HFFc6 (cell line): Measurements from ENCODE around the gene THOP1. TPM values are rescaled to one million over a fixed set of nuclear protein-coding genes. Genes with fewer than 3 reads are reported as not detected.

Experiments used
- DNase-seq: peaks from one replicate; pipeline ENCODE4 v3.0.0-alpha.2; 2018
- H3K27ac Mint-ChIP-seq: 2 replicates; pipeline ENCODE4 v1.8.0; 2020; ENCODE audit warnings: mild to moderate bottlenecking, mixed read lengths
- H3K27me3 Mint-ChIP-seq: 2 replicates; pipeline ENCODE4 v1.8.0; 2021; ENCODE audit warnings: mild to moderate bottlenecking, moderate library complexity, mixed read lengths; ENCODE audit not compliant: insufficient read depth
- H3K36me3 Mint-ChIP-seq: 2 replicates; pipeline ENCODE4 v1.8.0; 2021; ENCODE audit warnings: low read depth, mixed read lengths
- H3K4me1 Mint-ChIP-seq: 2 replicates; pipeline ENCODE4 v1.8.0; 2020; ENCODE audit warnings: low read depth, mixed read lengths
- H3K4me3 Mint-ChIP-seq: 2 replicates; pipeline ENCODE4 v1.8.0; 2020; ENCODE audit warnings: mild to moderate bottlenecking, moderate library complexity, mixed read lengths
- H3K9me3 Mint-ChIP-seq: 2 replicates; pipeline ENCODE4 v1.8.0; 2020; ENCODE audit warnings: mild to moderate bottlenecking, mixed read lengths
- CTCF ChIP-seq: fragments of 200-600 bp; sonication (generic); IDR thresholded peaks from 2 replicates; pipeline ENCODE4 v1.5.0; 2021; ENCODE audit warnings: antibody characterized with exemption, mild to moderate bottlenecking
- total RNA-seq, 6 experiments: library from RNA; stranded (reverse); fragmentation: NEBNext Ultra II Directional; extraction: Animal tissue kit (Norgen Biotek cat#: 25700); gene quantifications; 2 replicates in 1 of 6; 3 replicates in 5 of 6; pipeline ENCODE4 v1.2.3, GENCODE V29; 2021

The THOP1 gene
- total RNA-seq, 6 experiments from 2014 or later = 83.7 to 114 (median 94.3) TPM

GRCh38 chr19:2759362-2759761, 25.9 kb upstream of the THOP1 start:
- H3K27me3 Mint-ChIP-seq = no peaks in the 10 kb centered on the region
- H3K4me3 Mint-ChIP-seq = no peak overlapping the region
- H3K9me3 Mint-ChIP-seq = no peaks in the 10 kb centered on the region
- DNase-seq = no peak
- H3K4me1 Mint-ChIP-seq = no peaks in the 10 kb centered on the region
- H3K27ac Mint-ChIP-seq = no peak overlapping the region
- TF ChIP-seq CTCF = no peak
- H3K36me3 Mint-ChIP-seq = 0 out of 2 replicates have a peak, but pooled peaks cover 14% of the 10 kb centered on the region

GRCh38 chr19:2759965-2760364, 25.3 kb upstream of the THOP1 start:
- no peaks in the 10 kb centered on the region for H3K9me3 Mint-ChIP-seq
- no peaks in the 10 kb centered on the region for H3K4me1 Mint-ChIP-seq
- H3K4me3 Mint-ChIP-seq = no peak overlapping the region
- H3K27ac Mint-ChIP-seq = no peak overlapping the region
- 0 out of 2 replicates have a peak, but pooled peaks cover 14% of the 10 kb centered on the region for H3K36me3 Mint-ChIP-seq
- no peak for TF ChIP-seq CTCF
- DNase-seq = no peak
- no peaks in the 10 kb centered on the region for H3K27me3 Mint-ChIP-seq

- Mint-ChIP-seq H3K27ac (no peak overlapping the region), H3K9me3 (no peaks in the 10 kb centered on the region), H3K4me1 (no peaks in the 10 kb centered on the region), H3K27me3 (no peaks in the 10 kb centered on the region), H3K4me3 (no peak overlapping the region), H3K36me3 (0 out of 2 replicates have a peak, but pooled peaks cover 10% of the 10 kb centered on the region)
- no peak for DNase-seq
- no peak for TF ChIP-seq CTCF
Observed at GRCh38 chr19:2761309-2761677, 24.0 kb upstream of the THOP1 start.

GRCh38 chr19:2761876-2762782, 23.2 kb upstream of the THOP1 start:
- no peak for TF ChIP-seq CTCF
- Mint-ChIP-seq H3K27ac (no peak overlapping the region), H3K4me3 (no peak overlapping the region), H3K4me1 (no peaks in the 10 kb centered on the region), H3K36me3 (0 out of 2 replicates have a peak, but pooled peaks cover 10% of the 10 kb centered on the region), H3K9me3 (no peaks in the 10 kb centered on the region), H3K27me3 (no peaks in the 10 kb centered on the region)
- no peak for DNase-seq

- 0 out of 2 replicates have a peak, but pooled peaks cover 10% of the 10 kb centered on the region for H3K36me3 Mint-ChIP-seq
- no peak for DNase-seq
- no peaks in the 10 kb centered on the region for H3K27me3 Mint-ChIP-seq
- H3K27ac Mint-ChIP-seq = no peak overlapping the region
- no peaks in the 10 kb centered on the region for H3K9me3 Mint-ChIP-seq
- TF ChIP-seq CTCF = no peak
- no peaks in the 10 kb centered on the region for H3K4me1 Mint-ChIP-seq
- H3K4me3 Mint-ChIP-seq = no peak overlapping the region
Observed at GRCh38 chr19:2762783-2763496, 22.4 kb upstream of the THOP1 start.
